ENCODE data around the gene PAFAH1B1.

DNA sequence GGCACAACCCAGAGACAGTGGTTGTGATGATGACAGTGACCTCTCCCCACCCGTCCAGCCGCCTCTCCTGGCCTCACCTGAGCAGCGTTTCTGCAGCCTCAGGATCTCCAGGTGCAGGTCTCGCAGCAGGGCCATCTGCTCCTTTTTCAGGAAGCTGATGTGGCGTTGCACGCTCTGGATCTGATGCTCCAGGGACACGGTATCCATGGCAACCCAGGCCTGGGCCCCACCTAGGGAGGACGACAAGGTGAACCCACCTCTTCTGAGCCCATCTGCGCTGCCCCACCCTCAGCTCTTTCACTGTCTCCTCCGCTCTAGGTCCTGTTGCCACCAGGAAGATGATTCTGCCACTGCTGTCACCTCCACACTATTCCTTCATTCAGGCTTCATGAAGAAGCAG is 141.5 kb downstream of the PAFAH1B1 start:
- TF ChIP-seq, protein P1, sequence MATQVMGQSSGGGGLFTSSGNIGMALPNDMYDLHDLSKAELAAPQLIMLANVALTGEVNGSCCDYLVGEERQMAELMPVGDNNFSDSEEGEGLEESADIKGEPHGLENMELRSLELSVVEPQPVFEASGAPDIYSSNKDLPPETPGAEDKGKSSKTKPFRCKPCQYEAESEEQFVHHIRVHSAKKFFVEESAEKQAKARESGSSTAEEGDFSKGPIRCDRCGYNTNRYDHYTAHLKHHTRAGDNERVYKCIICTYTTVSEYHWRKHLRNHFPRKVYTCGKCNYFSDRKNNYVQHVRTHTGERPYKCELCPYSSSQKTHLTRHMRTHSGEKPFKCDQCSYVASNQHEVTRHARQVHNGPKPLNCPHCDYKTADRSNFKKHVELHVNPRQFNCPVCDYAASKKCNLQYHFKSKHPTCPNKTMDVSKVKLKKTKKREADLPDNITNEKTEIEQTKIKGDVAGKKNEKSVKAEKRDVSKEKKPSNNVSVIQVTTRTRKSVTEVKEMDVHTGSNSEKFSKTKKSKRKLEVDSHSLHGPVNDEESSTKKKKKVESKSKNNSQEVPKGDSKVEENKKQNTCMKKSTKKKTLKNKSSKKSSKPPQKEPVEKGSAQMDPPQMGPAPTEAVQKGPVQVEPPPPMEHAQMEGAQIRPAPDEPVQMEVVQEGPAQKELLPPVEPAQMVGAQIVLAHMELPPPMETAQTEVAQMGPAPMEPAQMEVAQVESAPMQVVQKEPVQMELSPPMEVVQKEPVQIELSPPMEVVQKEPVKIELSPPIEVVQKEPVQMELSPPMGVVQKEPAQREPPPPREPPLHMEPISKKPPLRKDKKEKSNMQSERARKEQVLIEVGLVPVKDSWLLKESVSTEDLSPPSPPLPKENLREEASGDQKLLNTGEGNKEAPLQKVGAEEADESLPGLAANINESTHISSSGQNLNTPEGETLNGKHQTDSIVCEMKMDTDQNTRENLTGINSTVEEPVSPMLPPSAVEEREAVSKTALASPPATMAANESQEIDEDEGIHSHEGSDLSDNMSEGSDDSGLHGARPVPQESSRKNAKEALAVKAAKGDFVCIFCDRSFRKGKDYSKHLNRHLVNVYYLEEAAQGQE (IDR thresholded peaks at IDR 0.05; ENCODE audit: low read depth) = no peak
- TF ChIP-seq TEAD4 (IDR thresholded peaks at IDR 0.05) (no peak), EP300 (IDR thresholded peaks at IDR 0.05; ENCODE audit: borderline replicate concordance) (no peak), CREB1 (IDR thresholded peaks at IDR 0.05; ENCODE audit: low read depth) (no peak), TAF1 (IDR thresholded peaks at IDR 0.05; ENCODE audit: low read depth) (no peak)
- TF ChIP-seq, protein P2, sequence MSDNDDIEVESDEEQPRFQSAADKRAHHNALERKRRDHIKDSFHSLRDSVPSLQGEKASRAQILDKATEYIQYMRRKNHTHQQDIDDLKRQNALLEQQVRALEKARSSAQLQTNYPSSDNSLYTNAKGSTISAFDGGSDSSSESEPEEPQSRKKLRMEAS (IDR thresholded peaks at IDR 0.05) = no peak

Data from Ishikawa (cell line).